Lower leg skin (tissue), 4 donors: ENCODE measurements around the gene CAMK2G. TPM values are rescaled to one million over a fixed set of nuclear protein-coding genes. Genes with fewer than 3 reads are reported as not detected.

Experiments
- DNase-seq, 2 donors: peaks; one replicate each; pipeline ENCODE4 v3.0.0-alpha.2; 2019; ENCODE audit warnings: low spot score in 2 of 2
- H3K4me3 ChIP-seq: fragments of 200-600 bp; sonication (generic); 2 replicates; pipeline ENCODE4 v1.5.1; 2017; ENCODE audit warnings: mild to moderate bottlenecking, low read depth; ENCODE audit not compliant: poor library complexity, severe bottlenecking
- POLR2A ChIP-seq, 2 donors: fragments of 450-650 bp; IDR thresholded peaks; one replicate each; pipeline ENCODE4 v1.6.1; 2016 to 2017; ENCODE audit warnings: antibody characterized with exemption in 2 of 2, mild to moderate bottlenecking in 1 of 2, moderate library complexity in 1 of 2
- WGBS, 2 donors: methylation state at CpG; one replicate each; pipeline ENCODE4 v1.1.5; 2018; 5-methylcytosine and 5-hydroxymethylcytosine counted together
- intact Hi-C: fragments of 100-400 bp; cut with DNase I; formaldehyde crosslinking; loops from one replicate; pipeline ENCODE4 v1.15.0; 2023; ENCODE audit warnings: low total_unique reads
- total RNA-seq, 4 donors: library from RNA; depleted of rRNA; stranded (reverse); fragments of >200 nt; gene quantifications; one replicate each; pipeline ENCODE4 v1.1.0, GENCODE V29; 2016
- TF ChIP-seq, protein P1 (sequence below), 3 donors: fragments of 450-650 bp; IDR thresholded peaks; one replicate each; pipeline ENCODE4 v1.5.1; 2016; ENCODE audit warnings: antibody characterized with exemption in 3 of 3, mild to moderate bottlenecking in 3 of 3, moderate library complexity in 2 of 3

CAMK2G gene
- total RNA-seq, 4 donors from 2014 or later, result 20.0 to 27.9 (median 24.2) TPM

DNA sequence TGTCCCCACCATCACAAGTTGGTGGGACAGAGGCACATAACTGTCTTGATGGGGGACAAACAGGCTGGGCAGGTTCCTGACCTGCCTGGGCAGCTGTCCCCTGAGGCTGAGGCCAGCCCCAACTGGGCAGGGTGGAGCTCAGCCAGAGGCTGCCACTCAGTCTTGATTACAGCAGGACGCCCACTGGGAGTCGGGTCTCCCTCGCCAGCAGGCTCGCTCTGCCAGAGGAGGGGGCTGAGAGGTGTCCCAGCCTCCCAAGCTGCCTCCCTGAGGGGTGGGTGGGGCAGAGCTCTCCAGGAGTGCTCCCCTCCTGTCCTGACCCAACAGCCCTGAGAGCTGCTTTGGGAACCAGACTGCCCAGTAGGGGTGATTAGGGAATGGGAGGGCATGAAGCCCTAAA is 1.8 kb upstream of the CAMK2G start:
- TF ChIP-seq POLR2A (IDR thresholded peaks at IDR 0.05), result no peak
- H3K4me3 ChIP-seq, result no peak overlapping the region
- WGBS, 2 donors, result 56 to 72% methylated on average over 2 to 4 of the region's 4 CpGs
- DNase-seq, result no peak
- intact Hi-C loops, result no loop called here

DNA sequence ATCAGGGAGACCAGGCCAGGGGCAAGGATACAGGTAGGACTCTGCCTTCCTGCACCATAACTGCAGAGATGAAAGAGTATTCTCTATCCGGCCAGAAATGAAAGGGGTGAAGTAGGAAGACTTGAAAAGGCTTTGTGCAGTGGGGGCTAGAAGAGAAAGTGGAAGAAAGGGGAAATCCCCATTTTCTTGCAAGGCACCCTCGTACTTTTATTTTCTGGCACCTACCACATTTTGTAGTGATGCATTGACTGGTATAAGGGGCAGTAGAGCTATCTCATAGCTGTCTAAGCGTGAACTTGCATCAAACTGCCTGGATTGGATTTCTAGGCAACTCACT is 752 bp upstream of the CAMK2G start:
- TF ChIP-seq, protein P1, sequence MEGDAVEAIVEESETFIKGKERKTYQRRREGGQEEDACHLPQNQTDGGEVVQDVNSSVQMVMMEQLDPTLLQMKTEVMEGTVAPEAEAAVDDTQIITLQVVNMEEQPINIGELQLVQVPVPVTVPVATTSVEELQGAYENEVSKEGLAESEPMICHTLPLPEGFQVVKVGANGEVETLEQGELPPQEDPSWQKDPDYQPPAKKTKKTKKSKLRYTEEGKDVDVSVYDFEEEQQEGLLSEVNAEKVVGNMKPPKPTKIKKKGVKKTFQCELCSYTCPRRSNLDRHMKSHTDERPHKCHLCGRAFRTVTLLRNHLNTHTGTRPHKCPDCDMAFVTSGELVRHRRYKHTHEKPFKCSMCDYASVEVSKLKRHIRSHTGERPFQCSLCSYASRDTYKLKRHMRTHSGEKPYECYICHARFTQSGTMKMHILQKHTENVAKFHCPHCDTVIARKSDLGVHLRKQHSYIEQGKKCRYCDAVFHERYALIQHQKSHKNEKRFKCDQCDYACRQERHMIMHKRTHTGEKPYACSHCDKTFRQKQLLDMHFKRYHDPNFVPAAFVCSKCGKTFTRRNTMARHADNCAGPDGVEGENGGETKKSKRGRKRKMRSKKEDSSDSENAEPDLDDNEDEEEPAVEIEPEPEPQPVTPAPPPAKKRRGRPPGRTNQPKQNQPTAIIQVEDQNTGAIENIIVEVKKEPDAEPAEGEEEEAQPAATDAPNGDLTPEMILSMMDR (IDR thresholded peaks at IDR 0.05), result no peak
- no peak for TF ChIP-seq POLR2A (IDR thresholded peaks at IDR 0.05)
- DNase-seq, result no peak
- H3K4me3 ChIP-seq, result peak overlapping the region; percentile 39
- WGBS, 2 donors, result 36% methylated on average over 3 of the region's 3 CpGs
- intact Hi-C loops, result no loop called here

DNA sequence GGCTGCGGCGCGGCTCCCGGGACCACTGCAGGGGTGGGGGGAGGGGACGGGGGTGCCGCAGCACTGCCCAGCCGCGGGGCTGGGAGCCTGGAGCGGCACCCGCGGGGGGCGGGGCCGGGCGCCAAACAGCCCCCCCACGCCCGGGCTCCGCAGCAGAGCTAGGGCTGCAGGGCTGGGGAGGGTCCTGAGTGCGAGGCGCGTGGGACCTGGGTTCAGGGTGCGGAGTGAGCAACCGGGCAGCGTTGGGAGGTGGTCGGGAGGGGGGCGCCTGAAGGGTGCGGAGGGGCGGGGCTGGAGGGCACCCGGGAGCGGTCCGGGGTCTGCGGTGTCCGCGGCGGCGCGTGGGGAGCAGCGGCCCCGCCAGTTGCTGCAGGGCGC is 528 bp downstream of the CAMK2G start:
- intact Hi-C loops, result no loop called here
- 0% methylated on average over 9 of the region's 39 CpGs; no CpG with 5 or more reads in 1 of the 2 donors for WGBS, 2 donors
- TF ChIP-seq POLR2A (IDR thresholded peaks at IDR 0.05), result no peak
- TF ChIP-seq, protein P1 (IDR thresholded peaks at IDR 0.05), result no peak
- DNase-seq, result no peak
- peak overlapping the region; percentile 71 for H3K4me3 ChIP-seq

DNA sequence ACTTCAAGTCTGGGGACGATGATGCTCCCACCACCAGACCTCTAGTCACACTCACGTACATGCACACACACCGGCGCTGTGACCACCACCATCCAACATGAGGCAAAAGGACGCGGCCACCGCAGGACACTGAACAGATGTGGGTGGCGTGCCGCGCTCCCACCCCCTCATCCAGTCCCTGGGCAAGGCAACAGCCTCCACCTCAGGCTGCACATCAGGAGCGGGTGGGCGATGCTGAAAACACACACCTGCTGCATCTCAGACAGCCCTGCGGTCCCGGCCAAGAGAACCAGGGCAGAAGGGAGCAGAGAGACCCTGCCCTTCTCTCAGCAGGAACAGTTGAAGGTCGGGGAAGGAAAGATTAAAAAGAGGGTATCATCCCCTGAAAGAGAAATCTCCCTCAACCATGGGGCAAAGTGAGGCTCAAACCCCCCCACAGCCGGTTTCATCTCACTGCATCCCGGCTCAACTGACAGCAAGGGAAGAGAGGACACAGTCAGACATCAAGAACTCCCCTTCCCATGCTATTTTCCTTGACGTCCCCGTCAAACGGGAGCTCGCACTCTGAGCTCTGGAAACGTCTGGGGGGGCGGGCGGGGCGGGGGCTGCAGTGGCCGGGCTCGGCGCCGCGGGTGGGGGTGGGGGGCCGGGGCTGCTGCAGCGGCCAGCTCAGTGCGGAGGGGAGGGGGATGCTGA is 1.1 kb downstream of the CAMK2G start:
- intact Hi-C loops, result no loop called here
- no peak for DNase-seq
- TF ChIP-seq POLR2A (IDR thresholded peaks at IDR 0.05), result no peak
- TF ChIP-seq, protein P1 (IDR thresholded peaks at IDR 0.05), result no peak
- 34 to 67% methylated on average over 11 to 18 of the region's 33 CpGs for WGBS, 2 donors
- H3K4me3 ChIP-seq, result no peak overlapping the region

DNA sequence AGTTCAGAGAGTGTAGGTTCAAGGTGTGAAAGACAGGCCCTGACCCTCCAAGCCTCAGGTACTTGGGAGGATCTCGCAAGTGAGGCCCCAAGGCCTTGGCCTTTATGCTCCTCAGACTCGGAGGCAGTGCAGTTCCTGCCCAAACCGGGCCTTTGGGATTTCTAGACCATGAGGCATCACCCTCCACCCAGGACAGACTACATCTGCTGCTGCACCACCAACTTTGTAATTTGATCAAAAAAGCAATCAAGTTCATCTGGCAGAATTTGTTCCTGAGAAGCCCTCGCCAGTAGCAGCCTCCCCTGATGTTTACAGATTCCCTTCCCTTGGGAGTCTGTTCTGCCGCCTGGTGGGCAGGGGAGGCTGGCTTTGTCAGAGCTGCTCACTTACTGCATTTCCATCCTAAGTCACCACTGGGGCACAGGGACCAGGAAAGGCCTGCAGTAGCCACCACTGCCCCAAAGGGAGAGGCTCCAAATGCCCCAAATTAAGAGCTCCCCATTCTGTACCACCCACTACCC is 2.1 kb downstream of the CAMK2G start:
- 53 to 59% methylated on average over 5 of the region's 5 CpGs for WGBS, 2 donors
- H3K4me3 ChIP-seq, result no peak overlapping the region
- intact Hi-C loops, result no loop called here
- TF ChIP-seq, protein P1 (IDR thresholded peaks at IDR 0.05), result no peak
- TF ChIP-seq POLR2A (IDR thresholded peaks at IDR 0.05), result no peak
- no peak for DNase-seq

DNA sequence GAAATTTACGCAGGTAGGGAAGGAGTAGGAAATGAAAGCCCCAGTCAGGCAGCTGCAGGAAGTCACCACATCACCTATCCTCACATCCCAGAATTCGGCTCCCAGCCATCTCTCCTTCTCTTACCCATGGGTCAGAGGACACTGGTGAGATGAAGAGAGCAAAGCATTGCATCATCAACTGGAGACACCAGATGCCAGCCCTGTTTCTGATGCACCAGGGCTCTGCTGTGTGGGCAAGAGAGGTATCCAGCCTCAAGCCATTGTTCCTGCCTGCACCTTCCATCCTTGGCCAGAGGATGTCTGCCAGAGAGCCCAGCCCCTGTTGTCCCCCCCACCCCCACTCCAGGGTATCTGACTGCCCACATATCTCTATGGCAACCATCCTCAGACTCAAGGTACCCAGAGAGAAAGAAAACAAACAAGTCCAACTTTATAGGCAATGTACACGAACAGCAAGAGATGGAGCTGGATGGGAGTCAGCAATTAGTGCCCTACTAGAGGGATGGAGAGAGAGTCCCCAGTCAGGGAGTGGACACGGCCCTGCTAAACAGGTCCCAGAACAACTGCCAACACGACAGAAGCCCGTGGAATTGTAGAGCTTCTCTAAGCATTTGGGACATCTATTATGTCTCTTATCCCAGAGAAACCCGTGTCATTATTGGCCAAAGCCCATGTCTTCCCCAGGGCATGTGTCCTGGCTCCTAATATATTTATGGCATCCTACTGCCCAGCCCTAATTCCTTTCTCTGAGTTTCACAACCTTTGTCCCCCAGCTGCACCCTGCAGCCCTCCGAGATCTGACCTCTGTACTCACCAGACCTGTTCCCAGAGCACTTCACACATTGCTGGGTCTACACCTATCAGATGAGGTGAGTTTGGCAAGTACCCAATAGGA is 2.8 kb downstream of the CAMK2G start:
- no peak for DNase-seq
- TF ChIP-seq POLR2A (IDR thresholded peaks at IDR 0.05), result no peak
- TF ChIP-seq, protein P1 (IDR thresholded peaks at IDR 0.05), result no peak
- intact Hi-C loops, result no loop called here
- 52 to 70% methylated on average over 8 of the region's 8 CpGs for WGBS, 2 donors
- no peak overlapping the region for H3K4me3 ChIP-seq
